HepG2 (cell line): ENCODE measurements around the gene ARL5A. TPM values are rescaled to one million over a fixed set of nuclear protein-coding genes. Genes with fewer than 3 reads are reported as not detected.
A peak's percentile ranks its signal among the peaks of the same experiment; 100 is the strongest.

ENCODE experiments used
- DZIP1 ChIP-seq: sonication (generic); formaldehyde crosslinking; IDR thresholded peaks from 2 replicates; pipeline ENCODE4 v1.5.0; 2020; ENCODE audit warnings: mild to moderate bottlenecking, missing genetic modification reagents
- FOSL2 ChIP-seq: sonication (generic); formaldehyde crosslinking; IDR thresholded peaks from 2 replicates; pipeline ENCODE4 v1.4.0; 2020; ENCODE audit warnings: missing genetic modification reagents
- KDM1A ChIP-seq: IDR thresholded peaks from 2 replicates; pipeline ENCODE4 v1.6.1; 2016; ENCODE audit warnings: missing compliant biosample characterization
- LCORL ChIP-seq, 2 experiments: fragments of 450-650 bp in 1 of 2; sonication (generic) in 1 of 2; formaldehyde crosslinking in 1 of 2; IDR thresholded peaks; 2 replicates each; pipeline versions ENCODE4 v1.5.0 to v1.6.1; 2017 to 2020; ENCODE audit warnings: antibody characterized with exemption in 1 of 2, missing genetic modification reagents in 1 of 2
- SNAPC4 ChIP-seq: sonication (generic); formaldehyde crosslinking; IDR thresholded peaks from 2 replicates; pipeline ENCODE4 v1.4.0; 2020; ENCODE audit warnings: mild to moderate bottlenecking, missing genetic modification reagents
- SP5 ChIP-seq: IDR thresholded peaks from 2 replicates; pipeline ENCODE4 v1.6.1; 2016; ENCODE audit warnings: low read depth, borderline replicate concordance
- ZNF230 ChIP-seq: sonication (generic); formaldehyde crosslinking; IDR thresholded peaks from 2 replicates; pipeline ENCODE4 v1.4.0; 2020; ENCODE audit warnings: mild to moderate bottlenecking, missing genetic modification reagents
- ZNF564 ChIP-seq: sonication (generic); formaldehyde crosslinking; IDR thresholded peaks from 2 replicates; pipeline ENCODE4 v1.8.1; 2023; ENCODE audit warnings: mild to moderate bottlenecking, missing genetic modification reagents
- ZNF784 ChIP-seq: sonication (generic); formaldehyde crosslinking; IDR thresholded peaks from 2 replicates; pipeline ENCODE4 v1.5.1; 2020; ENCODE audit warnings: missing genetic modification reagents, mild to moderate bottlenecking, borderline replicate concordance
- ZNF878 ChIP-seq: sonication (generic); formaldehyde crosslinking; IDR thresholded peaks from 2 replicates; pipeline ENCODE4 v1.8.1; 2023; ENCODE audit warnings: mild to moderate bottlenecking, missing genetic modification reagents, moderate library complexity
- ZNF883 ChIP-seq: sonication (generic); formaldehyde crosslinking; IDR thresholded peaks from 2 replicates; pipeline ENCODE4 v1.5.1; 2020; ENCODE audit warnings: mild to moderate bottlenecking, missing genetic modification reagents; ENCODE audit errors: not compliant biosample characterization
- ZSCAN22 ChIP-seq: sonication (generic); formaldehyde crosslinking; IDR thresholded peaks from 2 replicates; pipeline ENCODE4 v1.4.0; 2020; ENCODE audit warnings: mild to moderate bottlenecking, missing genetic modification reagents
- polyA plus RNA-seq, 8 experiments: library from polyadenylated mRNA; depleted of rRNA in 3 of 8; stranded (reverse) in 7 of 8; unstranded in 1 of 8; fragments of >200 nt; fragmentation: Illumina TruSeq in 4 of 8; extraction: Trizol in 4 of 8; gene quantifications; 2 replicates each; pipeline versions ENCODE4 v1.2.1 to v1.2.3, GENCODE V29; 2011 to 2016; ENCODE audit warnings: low read depth in 4 of 8, missing spikeins in 1 of 8, mixed read lengths in 1 of 8; ENCODE audit not compliant: insufficient read depth in 1 of 8
- total RNA-seq, 5 experiments: library from RNA; depleted of rRNA; stranded (reverse); fragments of >200 nt; fragmentation: Illumina TruSeq; extraction: Trizol; gene quantifications; 2 replicates each; pipeline ENCODE4 v1.2.3, GENCODE V29; 2016; ENCODE audit warnings: low read depth in 1 of 5

Gene ARL5A
- total and polyA plus RNA-seq, 2 of the 13 experiments (the other 11 are each of a cell fraction or from before 2014, with no cell fraction given), result 47.5 to 149 TPM

GRCh38 chr2:151842830-151843690 is 14.8 kb upstream of the ARL5A start (continued):
- TF ChIP-seq FOSL2, result peak; percentile 20; the same call in 1 of the 2 replicates
- TF ChIP-seq ZSCAN22, result no peak
- TF ChIP-seq DZIP1 (CRISPR knock-in tag), result no peak
- no peak for TF ChIP-seq LCORL (IDR thresholded peaks at IDR 0.05)
- TF ChIP-seq LCORL (CRISPR knock-in tag; IDR thresholded peaks at IDR 0.05), result peak; percentile 76; the same call in 1 of the 2 replicates
- TF ChIP-seq ZNF230, result peak; percentile 51; the same call in 1 of the 2 replicates
- no peak for TF ChIP-seq ZNF883 (CRISPR knock-in tag)
- no peak for TF ChIP-seq KDM1A (CRISPR knock-in tag)
- TF ChIP-seq ZNF878, result no peak
- no peak for TF ChIP-seq ZNF564
- TF ChIP-seq SNAPC4 (CRISPR knock-in tag), result no peak
- TF ChIP-seq SP5 (CRISPR knock-in tag), result no peak
- TF ChIP-seq ZNF784 (CRISPR knock-in tag), result no peak
